Measurements from ENCODE around the gene OR10P1.

OR10P1 gene

GRCh38 chr12:55652352-55652751 lies 15.7 kb downstream of the OR10P1 start:
- DNase-seq (ENCODE audit: low spot score): no peak

- no peak for DNase-seq (ENCODE audit: low spot score)
Measured at GRCh38 chr12:55653031-55653430, 16.3 kb downstream of the OR10P1 start.

- DNase-seq (ENCODE audit: low spot score): no peak
Measured at GRCh38 chr12:55654511-55655214, 18.0 kb downstream of the OR10P1 start.

- DNase-seq (ENCODE audit: low spot score): no peak
Measured at GRCh38 chr12:55657212-55657611, 20.5 kb downstream of the OR10P1 start.

- DNase-seq (ENCODE audit: low spot score): no peak
Measured at GRCh38 chr12:55658212-55658611, 21.5 kb downstream of the OR10P1 start.

- DNase-seq (ENCODE audit: low spot score): no peak
Measured at GRCh38 chr12:55658635-55659391, 22.1 kb downstream of the OR10P1 start.

- peak; percentile 18 for DNase-seq (ENCODE audit: low spot score)
Measured at GRCh38 chr12:55659486-55660385, 23.0 kb downstream of the OR10P1 start.

- no peak for DNase-seq (ENCODE audit: low spot score)
Measured at GRCh38 chr12:55663391-55663790, 26.7 kb downstream of the OR10P1 start.

- DNase-seq (ENCODE audit: low spot score): no peak
Measured at GRCh38 chr12:55664826-55665225, 28.1 kb downstream of the OR10P1 start.

GRCh38 chr12:55666508-55666907 lies 29.8 kb downstream of the OR10P1 start:
- no peak for DNase-seq (ENCODE audit: low spot score)

- no peak for DNase-seq (ENCODE audit: low spot score)
Measured at GRCh38 chr12:55670276-55670675, 33.6 kb downstream of the OR10P1 start.

- no peak for DNase-seq (ENCODE audit: low spot score)
Measured at GRCh38 chr12:55671746-55672145, 35.1 kb downstream of the OR10P1 start.

GRCh38 chr12:55673638-55674037 lies 36.9 kb downstream of the OR10P1 start:
- DNase-seq (ENCODE audit: low spot score): no peak

GRCh38 chr12:55675666-55676065 lies 39.0 kb downstream of the OR10P1 start:
- DNase-seq (ENCODE audit: low spot score): no peak

- DNase-seq (ENCODE audit: low spot score): no peak
Measured at GRCh38 chr12:55676707-55677106, 40.0 kb downstream of the OR10P1 start.

GRCh38 chr12:55679691-55680090 lies 43.0 kb downstream of the OR10P1 start:
- DNase-seq (ENCODE audit: low spot score): no peak

GRCh38 chr12:55681142-55682077 lies 44.7 kb downstream of the OR10P1 start:
- peak; percentile 53 for DNase-seq (ENCODE audit: low spot score)

- DNase-seq (ENCODE audit: low spot score): no peak
Measured at GRCh38 chr12:55682087-55682796, 45.5 kb downstream of the OR10P1 start.

- DNase-seq (ENCODE audit: low spot score): no peak
Measured at GRCh38 chr12:55683676-55684075, 47.0 kb downstream of the OR10P1 start.

GRCh38 chr12:55684761-55685370 lies 48.2 kb downstream of the OR10P1 start:
- DNase-seq (ENCODE audit: low spot score): no peak
